HG02885 (cell line): Measurements from ENCODE around the gene NBEAL2.

ENCODE experiments used
- ATAC-seq: cut with Tn5 transposase; IDR thresholded peaks from one replicate; pipeline ENCODE4 v1.9.1; 2021; ENCODE audit warnings: mild to moderate bottlenecking; ENCODE audit not compliant: unreplicated experiment, poor library complexity

The NBEAL2 gene

DNA sequence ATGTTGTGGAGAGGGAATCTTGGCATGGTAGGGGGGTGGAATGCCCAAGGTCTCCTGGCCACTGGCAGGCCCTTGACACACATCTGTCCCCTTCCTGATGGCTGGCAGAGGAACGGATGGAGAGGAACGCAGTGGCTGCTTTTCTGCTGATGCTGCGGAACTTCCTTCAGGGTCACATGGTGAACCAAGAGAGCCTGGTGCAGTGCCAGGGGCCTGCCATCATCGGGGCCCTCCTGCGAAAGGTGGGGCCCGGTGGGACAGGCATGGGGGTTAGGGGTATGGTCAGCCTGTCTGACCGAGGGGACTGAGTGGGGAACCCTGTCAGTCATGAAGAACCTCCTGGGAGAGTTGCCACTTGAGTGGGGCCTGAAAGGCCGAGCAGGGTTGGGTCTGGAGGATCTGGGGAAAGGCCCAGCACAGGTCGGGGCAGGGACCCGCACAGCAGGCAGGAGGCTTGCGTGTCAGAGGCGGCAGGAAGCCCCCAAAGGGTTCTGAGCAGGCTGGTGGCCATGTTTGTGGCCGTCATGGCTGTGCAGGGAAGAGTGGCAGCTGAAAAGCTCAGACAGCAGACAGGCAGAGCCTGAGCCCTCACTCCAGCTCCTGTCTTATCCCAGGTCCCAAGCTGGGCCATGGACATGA is 18.1 kb downstream of the NBEAL2 start:
- ATAC-seq, result no peak

DNA sequence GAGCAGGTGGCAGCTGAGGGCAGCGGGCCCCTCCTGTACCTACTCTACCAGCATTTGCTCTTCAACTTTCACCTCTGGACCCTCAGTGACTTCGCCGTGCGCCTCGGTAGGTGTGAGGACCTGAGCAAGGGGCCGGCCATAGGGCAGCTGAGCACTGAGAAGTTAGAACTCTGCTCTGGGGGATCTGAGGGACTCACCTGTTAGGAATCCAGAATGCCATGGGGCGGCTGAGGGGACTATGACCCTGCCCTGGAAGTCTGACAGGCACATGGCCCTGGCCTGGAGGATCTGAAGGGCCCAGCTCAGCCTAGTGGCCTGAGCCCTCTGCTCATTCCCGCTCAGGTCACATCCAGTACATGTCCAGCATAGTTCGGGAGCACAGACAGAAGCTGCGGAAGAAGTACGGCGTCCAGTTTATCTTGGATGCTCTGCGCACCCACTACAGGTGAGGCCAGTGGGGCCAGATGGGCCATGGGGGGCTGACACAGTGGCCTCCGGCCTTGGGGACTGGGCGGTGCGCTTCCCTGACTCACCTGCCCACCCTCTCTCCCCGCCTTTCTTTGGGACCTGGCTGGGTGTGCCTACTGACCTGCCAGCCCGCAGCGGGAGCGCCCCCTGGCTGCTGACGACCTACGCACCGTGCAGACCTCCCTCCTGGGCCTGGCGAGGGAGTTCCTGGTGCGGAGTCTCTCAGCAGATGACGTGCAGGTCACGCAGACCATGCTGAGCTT is 18.8 kb downstream of the NBEAL2 start:
- no peak for ATAC-seq

GRCh38 chr3:46998852-46999515 is 19.5 kb downstream of the NBEAL2 start:
- no peak for ATAC-seq

DNA sequence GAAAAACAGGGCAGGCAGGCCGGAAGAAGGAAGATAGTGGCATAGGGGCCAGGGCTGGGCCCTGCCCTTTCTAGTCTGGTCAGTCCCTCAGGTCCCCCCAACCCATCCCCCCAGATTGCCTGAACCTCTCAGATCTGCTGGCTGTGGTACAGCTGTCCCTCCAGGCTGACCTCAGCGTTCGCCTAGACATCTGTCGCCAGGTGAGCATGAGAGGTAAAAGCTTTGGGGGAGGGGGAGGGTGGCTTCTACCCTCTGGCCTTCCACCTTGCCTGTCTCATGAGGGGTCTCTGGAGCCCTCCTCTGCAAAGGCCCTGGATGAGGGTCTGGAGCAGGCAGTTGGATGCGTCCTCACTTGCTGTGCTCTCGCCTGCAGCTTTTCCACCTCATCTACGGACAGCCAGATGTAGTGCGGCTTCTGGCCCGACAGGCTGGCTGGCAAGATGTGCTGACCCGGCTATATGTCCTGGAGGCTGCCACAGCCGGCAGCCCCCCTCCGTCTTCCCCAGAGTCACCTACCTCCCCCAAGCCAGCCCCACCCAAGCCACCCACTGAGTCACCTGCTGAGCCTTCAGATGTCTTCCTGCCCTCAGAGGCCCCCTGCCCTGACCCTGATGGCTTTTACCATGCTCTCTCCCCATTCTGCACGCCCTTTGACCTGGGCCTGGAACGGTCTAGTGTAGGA is 20.2 kb downstream of the NBEAL2 start:
- ATAC-seq, result no peak

- no peak for ATAC-seq
Measured at GRCh38 chr3:47000198-47000815, 20.8 kb downstream of the NBEAL2 start.

GRCh38 chr3:47000922-47001730 is 21.7 kb downstream of the NBEAL2 start:
- ATAC-seq, result no peak

GRCh38 chr3:47001731-47002170 is 22.3 kb downstream of the NBEAL2 start:
- no peak for ATAC-seq

- no peak for ATAC-seq
Measured at GRCh38 chr3:47002171-47003055, 22.9 kb downstream of the NBEAL2 start.

DNA sequence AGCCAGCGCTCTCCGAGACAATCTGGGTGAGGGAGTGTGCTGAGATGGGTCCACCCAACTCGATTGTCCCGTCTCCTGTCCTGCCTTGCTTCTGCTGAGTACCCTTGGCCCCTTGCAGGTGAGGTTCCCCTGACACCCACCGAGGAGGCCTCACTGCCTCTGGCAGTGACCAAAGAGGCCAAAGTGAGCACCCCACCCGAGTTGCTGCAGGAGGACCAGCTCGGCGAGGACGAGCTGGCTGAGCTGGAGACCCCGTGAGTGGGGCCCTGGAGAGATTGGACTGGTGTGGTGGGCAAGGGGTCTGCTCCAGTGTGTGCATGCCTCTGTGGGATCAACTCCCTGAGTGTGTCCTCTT is 23.6 kb downstream of the NBEAL2 start:
- ATAC-seq, result no peak

DNA sequence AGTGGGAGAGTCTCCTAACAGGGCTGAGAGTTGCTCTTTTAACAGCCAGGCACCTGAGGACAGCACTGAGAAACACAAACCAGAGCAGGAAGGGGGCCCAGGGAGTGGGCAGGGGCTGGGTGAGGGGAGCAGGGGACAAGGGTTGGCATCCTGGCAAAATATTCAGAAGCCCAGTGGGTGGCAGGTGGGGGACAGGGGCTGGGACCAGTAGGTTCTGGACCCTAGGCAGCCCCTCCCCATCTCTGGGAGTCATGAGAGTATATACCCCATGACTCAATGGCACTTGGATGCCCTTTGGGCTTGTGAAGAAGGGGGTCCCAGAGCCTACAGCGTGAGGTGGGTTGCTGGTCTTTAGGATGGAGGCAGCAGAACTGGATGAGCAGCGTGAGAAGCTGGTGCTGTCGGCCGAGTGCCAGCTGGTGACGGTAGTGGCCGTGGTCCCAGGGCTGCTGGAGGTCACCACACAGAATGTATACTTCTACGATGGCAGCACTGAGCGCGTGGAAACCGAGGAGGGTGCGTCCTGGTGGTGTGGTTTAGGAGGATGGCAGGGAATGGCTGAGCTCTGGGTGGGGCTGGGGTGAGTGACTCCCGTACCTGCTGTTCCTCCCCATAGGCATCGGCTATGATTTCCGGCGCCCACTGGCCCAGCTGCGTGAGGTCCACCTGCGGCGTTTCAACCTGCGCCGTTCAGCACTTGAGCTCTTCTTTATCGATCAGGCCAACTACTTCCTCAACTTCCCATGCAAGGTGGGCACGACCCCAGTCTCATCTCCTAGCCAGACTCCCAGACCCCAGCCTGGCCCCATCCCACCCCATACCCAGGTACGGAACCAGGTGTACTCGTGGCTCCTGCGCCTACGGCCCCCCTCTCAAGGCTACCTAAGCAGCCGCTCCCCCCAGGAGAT is 24.2 kb downstream of the NBEAL2 start:
- no peak for ATAC-seq

DNA sequence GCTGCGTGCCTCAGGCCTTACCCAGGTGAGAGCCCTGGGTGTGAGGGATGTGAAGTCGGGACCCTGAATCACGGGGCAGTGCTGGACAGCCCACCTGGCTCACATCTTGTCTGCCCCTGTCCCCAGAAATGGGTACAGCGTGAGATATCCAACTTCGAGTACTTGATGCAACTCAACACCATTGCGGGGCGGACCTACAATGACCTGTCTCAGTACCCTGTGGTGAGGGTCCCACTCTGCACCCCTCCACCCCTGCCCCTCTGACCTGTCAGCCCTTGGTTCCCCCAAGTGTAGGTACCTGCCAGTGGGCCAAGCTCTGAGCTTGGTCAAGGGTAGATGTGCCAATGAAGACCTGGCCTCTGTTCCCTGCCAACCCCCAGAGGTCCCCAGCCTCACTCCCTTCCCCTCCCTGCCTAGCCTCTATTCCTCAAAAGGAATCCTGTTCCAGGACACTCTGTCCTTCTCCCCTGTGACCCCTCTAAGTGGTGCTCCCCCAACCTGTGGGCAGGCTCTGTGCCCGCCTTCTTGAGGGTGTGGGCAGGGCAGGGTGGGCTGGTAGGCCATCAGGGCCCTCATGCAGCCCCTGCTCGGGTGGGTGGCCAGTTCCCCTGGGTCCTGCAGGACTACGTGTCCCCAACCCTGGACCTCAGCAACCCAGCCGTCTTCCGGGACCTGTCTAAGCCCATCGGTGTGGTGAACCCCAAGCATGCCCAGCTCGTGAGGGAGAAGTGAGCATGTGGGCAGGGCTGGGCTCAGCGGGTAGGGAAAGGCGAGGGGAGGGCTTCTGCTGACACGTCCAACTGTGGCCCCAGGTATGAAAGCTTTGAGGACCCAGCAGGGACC is 25.1 kb downstream of the NBEAL2 start:
- ATAC-seq, result no peak

- no peak for ATAC-seq
Measured at GRCh38 chr3:47005212-47006144, 26.0 kb downstream of the NBEAL2 start.

- ATAC-seq, result no peak
Measured at GRCh38 chr3:47006145-47006651, 26.7 kb downstream of the NBEAL2 start.

- ATAC-seq, result no peak
Measured at GRCh38 chr3:47007001-47007400, 27.5 kb downstream of the NBEAL2 start.

DNA sequence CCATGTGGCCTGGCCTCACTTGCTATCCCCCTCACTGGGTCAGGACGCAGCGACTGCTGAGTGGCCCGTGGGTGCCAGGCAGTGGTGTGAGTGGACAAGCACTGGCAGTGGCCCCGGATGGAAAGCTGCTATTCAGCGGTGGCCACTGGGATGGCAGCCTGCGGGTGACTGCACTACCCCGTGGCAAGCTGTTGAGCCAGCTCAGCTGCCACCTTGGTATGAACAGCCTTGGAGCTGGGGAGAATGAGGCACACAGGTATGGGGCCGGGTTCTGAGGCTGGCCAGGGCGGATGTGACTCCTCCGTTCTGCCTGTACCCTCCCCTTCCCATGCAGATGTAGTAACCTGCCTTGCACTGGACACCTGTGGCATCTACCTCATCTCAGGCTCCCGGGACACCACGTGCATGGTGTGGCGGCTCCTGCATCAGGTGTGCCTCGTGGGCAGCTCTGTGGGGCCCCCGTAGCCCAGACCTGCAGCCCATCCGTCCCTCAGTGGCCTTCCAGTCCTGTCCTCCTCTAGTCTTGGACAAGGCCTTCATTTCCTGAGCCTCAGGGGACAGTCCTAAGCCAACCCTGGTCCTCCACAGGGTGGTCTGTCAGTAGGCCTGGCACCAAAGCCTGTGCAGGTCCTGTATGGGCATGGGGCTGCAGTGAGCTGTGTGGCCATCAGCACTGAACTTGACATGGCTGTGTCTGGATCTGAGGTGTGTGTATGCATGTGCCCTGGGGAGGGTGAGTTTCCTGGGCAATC is 28.2 kb downstream of the NBEAL2 start:
- no peak for ATAC-seq
